Stimulated activated CD4-positive, alpha-beta T cell treated with anti-CD3 and anti-CD28 coated beads, Interleukin-12 subunit alpha, Interleukin-12 subunit beta, amount 100 ng/mL, for 24 hours (primary cell): ENCODE data around the gene KRT17.

Source experiments
- DNase-seq, 2 experiments: peaks; one replicate each; pipeline ENCODE4 v3.0.0-alpha.2; 2020; ENCODE audit warnings: low read depth in 2 of 2

Gene KRT17

DNA sequence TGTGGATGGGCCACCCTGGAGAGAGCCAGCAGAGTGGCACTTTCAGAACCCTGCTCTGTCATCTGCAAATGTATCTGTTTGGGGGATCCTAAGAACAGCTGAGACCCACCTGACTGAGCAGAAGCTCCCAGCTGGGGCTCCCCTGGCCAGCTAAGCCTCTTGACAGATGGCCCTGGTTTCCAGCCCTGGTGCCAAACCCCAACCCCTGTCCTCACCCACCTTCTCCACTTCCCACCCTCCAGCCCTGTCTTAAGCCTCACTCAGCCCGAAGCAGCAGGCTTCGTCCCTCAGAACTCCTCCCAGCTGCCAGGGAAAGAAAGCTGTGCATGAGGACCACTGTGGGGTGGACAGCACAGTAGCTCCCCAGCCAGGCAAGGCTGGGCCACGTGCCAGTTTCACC is 49.0 kb downstream of the KRT17 start:
- no peak for DNase-seq

DNA sequence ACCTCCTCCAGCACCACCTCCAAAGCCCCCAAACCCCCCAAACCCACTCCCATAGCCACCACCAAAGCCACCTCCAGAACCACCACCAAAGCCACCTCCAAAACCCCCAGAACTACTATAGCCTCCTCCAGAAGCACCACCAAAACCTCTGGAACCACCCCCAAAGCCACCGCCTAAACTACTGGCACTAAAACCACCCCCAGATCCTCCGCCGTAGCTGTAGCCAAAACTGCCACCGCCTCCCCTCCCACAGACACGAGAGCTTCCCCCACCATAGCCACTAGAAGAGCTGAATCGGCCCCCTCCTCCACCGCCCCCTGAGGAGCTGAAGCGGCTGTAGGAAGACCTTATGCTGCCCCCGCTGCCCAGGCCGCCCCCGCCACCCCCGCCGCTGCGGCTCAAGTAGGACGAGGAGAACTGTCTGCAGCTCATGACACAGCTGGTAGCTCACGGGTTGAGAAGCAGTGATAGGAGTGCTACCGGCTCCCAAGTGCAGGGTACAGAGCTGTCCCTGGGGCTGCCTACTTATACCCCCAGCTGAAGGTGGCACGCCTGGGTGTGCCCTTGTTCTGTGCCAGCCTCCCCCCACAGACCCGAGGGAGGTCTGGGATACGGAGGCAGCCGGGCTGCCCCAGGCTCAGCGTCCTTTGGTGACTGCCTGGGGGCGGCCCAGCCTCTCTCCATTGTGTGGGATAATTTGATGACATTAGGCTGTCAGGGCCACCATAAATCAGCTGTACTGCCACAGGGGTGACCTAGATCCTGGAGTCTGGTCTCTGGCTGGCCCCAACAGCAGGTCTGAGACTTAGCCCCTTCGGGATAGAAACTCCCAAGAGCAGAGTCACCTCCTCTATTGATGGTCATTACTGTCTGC is 52.6 kb downstream of the KRT17 start, which contains the start of gene KRT9:
Gene KRT9 (minus strand): TSS at position 499 of the 874 bp plus-strand sequence. CDS start 67 bp downstream, at position 432.
- DNase-seq, result no peak
